Measurements from ENCODE around the gene RANBP9. TPM values are rescaled to one million over a fixed set of nuclear protein-coding genes. Genes with fewer than 3 reads are reported as not detected.

The RANBP9 gene
- total and polyA plus RNA-seq, 9 of the 15 experiments (the other 6 are each of a cell fraction or from before 2014, with no cell fraction given), result 27.5 to 130 (median 61.5) TPM

- TF ChIP-seq PRDM10 (IDR thresholded peaks at IDR 0.05; ENCODE audit: partially characterized antibody) (peak; percentile 40), ERF (CRISPR knock-in tag; IDR thresholded peaks at IDR 0.05) (peak; percentile 51; the same call in 1 of the 2 replicates), ZNF445 (CRISPR knock-in tag; IDR thresholded peaks at IDR 0.05; ENCODE audit: low read depth) (no peak; the same call in 1 of the 2 replicates), SRSF1 (IDR thresholded peaks at IDR 0.05; ENCODE audit: low read depth, low read length) (no peak), HDAC6 (IDR thresholded peaks at IDR 0.05; ENCODE audit: low read depth, low read length) (no peak), ZNF3 (CRISPR knock-in tag; IDR thresholded peaks at IDR 0.05) (no peak), SPI1 (IDR thresholded peaks at IDR 0.05; ENCODE audit: borderline replicate concordance, low read depth, low read length) (no peak; the same call in 1 of the 2 replicates), POLR2H (tag; IDR thresholded peaks at IDR 0.05; ENCODE audit: low read depth) (peak; percentile 91), CHAMP1 (IDR thresholded peaks at IDR 0.05) (0 out of 2 replicates have a peak, but pooled peaks have one; percentile 21), SAP30 (IDR thresholded peaks at IDR 0.05; ENCODE audit: borderline replicate concordance, insufficient read depth, low read depth, low read length, poor library complexity, severe bottlenecking) (no peak), ZNF785 (CRISPR knock-in tag; IDR thresholded peaks at IDR 0.05) (no peak), PYGO2 (tag; IDR thresholded peaks at IDR 0.05) (no peak), MAFK (IDR thresholded peaks at IDR 0.05; ENCODE audit: low read length) (no peak), ZNF24 (IDR thresholded peaks at IDR 0.05) (peak; percentile 58), ZNF561 (CRISPR knock-in tag; conservative IDR thresholded peaks at IDR 0.05) (no peak), ZBTB1 (CRISPR knock-in tag; IDR thresholded peaks at IDR 0.05; ENCODE audit: borderline replicate concordance, low read depth) (peak; percentile 31; the same call in 1 of the 2 replicates), MLLT1 (IDR thresholded peaks at IDR 0.05) (peak in 1 of 2 experiments; percentile 100; a peak in 2 of 4 replicates), TCF7L2 (IDR thresholded peaks at IDR 0.05; ENCODE audit: low read depth, low read length) (no peak), SNAPC5 (CRISPR knock-in tag; IDR thresholded peaks at IDR 0.05) (no peak), PHTF2 (CRISPR knock-in tag; IDR thresholded peaks at IDR 0.05) (no peak)
These were observed at the start of gene RANBP9 (continued) for GRCh38 chr6:13711733-13712598.

Data from K562 (cell line).